ENCODE results near the gene FOXP1. TPM values are rescaled to one million over a fixed set of nuclear protein-coding genes. Genes with fewer than 3 reads are reported as not detected.
A peak's percentile ranks its signal among the peaks of the same experiment; 100 is the strongest.

Gene FOXP1
- total RNA-seq, 2 experiments from 2014 or later: 203 to 205 TPM

DNA sequence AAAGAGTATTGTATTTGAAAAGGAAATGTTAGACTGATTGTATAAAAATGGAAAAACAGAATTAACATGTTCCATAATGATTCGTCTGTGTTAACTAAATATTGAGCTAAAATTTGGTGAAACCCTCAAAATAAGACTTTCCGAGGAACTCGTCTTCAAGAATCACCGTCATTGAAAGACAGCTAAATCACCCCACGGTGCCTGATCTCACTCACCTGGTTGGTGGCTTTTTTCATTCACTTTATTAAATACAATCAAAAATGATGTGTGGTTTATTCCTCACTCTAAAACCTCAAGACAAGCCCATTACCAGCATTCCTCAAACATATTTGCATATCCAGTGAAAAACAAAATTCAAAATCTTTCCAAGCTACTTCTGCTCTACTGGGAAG lies 153.9 kb downstream of the FOXP1 start:
- peaks cover under 1% of the 10 kb centered on the region for H3K9me3 Mint-ChIP-seq
- H3K36me3 Mint-ChIP-seq: peaks cover 41% of the 10 kb centered on the region
- H3K27me3 Mint-ChIP-seq: no peaks in the 10 kb centered on the region
- peak overlapping the region; percentile 72 for H3K4me3 Mint-ChIP-seq
- H3K4me1 Mint-ChIP-seq: peaks cover 91% of the 10 kb centered on the region
- DNase-seq: no peak
- peak overlapping the region; percentile 93 for H3K27ac Mint-ChIP-seq

DNA sequence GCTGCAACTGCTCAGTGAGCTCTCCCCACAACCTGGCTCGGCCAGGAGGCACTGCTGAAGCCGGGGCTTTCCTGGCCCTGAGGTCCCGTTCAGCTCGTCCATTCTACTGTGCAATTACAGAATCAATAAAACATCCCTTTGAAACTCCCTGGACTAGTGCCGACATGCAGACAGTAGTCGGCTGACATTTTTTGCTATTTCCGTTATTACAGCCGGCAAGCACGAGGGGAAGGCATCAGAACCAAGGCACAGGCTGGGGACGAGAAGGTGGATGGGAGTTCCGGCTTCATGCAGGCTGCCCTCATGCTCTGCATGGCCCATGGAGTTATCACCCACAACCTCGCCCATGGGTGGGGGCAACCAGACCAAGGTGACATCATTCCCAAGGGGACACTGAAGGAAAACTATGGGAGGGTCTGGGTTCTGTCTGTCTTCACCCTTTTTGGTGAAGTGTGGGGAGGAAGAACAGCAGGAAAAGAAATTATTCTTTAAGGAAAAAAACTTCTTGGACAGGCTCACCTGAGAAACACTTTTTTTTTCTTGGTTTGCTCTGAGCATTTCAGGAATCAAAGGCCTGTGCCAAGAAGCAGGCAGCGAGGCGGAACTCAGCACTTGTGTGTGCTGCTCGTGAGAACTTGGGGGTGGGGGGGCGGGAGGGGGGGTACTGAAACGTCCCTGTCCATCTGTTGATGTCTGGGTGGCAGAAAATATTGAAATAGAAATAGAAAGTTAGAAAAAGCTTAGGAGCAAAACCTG lies 154.5 kb downstream of the FOXP1 start:
- H3K27me3 Mint-ChIP-seq: no peaks in the 10 kb centered on the region
- H3K27ac Mint-ChIP-seq: peak overlapping the region; percentile 93
- H3K36me3 Mint-ChIP-seq: peaks cover 45% of the 10 kb centered on the region
- peaks cover 91% of the 10 kb centered on the region for H3K4me1 Mint-ChIP-seq
- H3K4me3 Mint-ChIP-seq: peak overlapping the region; percentile 72
- no peaks in the 10 kb centered on the region for H3K9me3 Mint-ChIP-seq
- no peak for DNase-seq

DNA sequence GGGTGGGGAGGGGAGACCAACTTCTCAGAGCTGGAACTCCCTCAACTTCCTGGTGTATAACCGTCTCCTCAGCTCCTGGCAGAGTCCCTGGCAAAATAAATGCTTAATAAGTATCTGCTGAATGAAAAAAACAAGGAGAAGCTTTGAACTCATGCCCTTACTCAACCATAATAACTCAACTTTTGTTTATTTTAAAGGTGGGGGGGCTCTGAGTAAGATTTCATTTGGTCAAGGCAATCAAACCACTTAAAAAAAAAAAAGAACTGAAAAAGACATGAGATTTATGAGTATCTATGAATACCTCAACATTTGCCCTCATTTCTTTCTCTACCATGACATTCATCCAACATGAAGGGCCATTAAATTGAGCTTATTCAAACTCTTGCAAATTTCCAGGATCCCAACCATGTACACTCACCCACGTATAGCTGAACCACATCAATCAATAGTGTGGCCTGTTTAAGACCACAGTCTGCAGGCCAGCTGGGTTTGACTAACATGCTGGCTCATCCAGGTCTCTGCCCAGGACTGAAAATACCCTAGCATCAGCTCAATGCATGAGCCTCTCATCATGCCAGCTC lies 157.9 kb downstream of the FOXP1 start:
- Mint-ChIP-seq H3K27me3 (no peaks in the 10 kb centered on the region), H3K4me1 (peaks cover 92% of the 10 kb centered on the region), H3K27ac (peak overlapping the region; percentile 80), H3K36me3 (peaks cover 45% of the 10 kb centered on the region), H3K4me3 (no peak overlapping the region), H3K9me3 (no peaks in the 10 kb centered on the region)
- DNase-seq: peak; percentile 61

DNA sequence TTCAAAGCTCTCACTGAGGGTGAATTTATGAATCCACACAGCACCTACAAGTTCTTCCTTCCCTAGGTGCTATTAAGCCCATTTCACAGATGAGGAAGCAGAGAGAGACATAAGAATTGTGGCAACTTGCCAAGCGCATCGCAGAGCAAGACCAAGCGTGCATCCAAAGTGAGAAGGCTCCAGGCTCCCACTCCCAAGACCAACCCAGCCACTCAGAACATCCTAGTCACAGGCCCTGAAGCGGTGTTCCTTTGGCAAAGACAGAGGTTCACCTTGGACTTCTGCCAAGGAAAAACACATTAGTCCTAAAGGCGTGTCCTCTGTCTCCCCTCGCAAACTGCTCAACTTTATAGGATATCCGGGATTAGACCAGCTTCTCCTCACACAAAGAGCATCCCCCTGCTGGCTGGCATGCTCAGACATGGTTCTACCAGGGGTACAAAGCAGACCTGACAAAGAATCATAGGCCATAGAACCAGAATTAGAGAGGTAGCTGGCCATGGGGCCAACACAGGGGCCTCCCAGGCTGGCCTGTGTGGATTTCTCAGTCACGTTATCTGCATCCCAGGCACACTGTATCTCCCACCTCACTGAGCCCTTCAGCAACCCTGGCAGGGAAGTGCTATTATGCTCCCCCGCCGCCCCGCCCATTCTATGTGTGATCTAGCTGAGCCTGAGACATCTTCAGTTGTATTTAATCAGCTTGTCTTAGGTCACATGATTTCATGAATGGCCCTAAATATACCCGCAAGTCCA lies 160.2 kb downstream of the FOXP1 start:
- Mint-ChIP-seq H3K9me3 (no peaks in the 10 kb centered on the region), H3K27ac (peak overlapping the region; percentile 99), H3K36me3 (peaks cover 46% of the 10 kb centered on the region), H3K4me1 (peaks cover 94% of the 10 kb centered on the region), H3K4me3 (peak overlapping the region; percentile 77), H3K27me3 (no peaks in the 10 kb centered on the region)
- no peak for DNase-seq

DNA sequence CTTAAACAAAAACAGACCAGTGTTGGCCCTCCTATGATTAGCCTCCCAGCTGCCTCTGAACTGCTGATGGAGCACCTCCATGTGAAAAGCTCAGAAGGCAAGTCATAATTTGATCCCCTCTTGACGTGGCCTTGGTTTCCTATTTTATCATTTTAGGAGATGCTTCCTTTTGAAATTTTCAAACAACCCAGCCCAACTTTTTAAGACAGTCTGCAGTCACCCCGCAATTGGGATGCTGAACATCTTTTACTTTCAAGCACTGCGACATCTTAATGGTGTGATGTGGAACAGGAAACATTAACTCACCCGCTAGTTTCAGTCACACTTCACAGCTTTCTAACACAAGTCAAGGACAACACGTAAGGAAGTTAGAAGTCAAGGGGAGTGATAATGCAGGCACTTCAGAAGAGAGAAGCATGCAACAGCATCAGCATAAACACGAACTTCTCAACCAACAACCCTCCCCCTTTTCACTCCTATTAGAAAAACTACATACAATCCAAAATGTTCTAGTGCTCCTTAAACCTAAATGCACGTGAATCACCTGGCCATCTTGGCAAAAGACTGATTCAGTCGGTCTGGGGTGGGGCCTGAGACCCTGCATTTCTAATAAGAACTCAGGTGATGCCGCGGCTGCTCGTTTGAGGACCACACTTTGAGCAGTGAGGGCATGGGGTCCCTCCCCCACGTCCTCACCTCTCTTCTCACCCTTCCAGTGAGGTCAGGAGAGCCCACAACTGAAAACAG lies 161.5 kb downstream of the FOXP1 start:
- peak; percentile 56 for DNase-seq
- Mint-ChIP-seq H3K4me3 (peak overlapping the region; percentile 77), H3K27me3 (no peaks in the 10 kb centered on the region), H3K27ac (peak overlapping the region; percentile 99), H3K36me3 (peaks cover 47% of the 10 kb centered on the region), H3K9me3 (no peaks in the 10 kb centered on the region), H3K4me1 (peaks cover 95% of the 10 kb centered on the region)

DNA sequence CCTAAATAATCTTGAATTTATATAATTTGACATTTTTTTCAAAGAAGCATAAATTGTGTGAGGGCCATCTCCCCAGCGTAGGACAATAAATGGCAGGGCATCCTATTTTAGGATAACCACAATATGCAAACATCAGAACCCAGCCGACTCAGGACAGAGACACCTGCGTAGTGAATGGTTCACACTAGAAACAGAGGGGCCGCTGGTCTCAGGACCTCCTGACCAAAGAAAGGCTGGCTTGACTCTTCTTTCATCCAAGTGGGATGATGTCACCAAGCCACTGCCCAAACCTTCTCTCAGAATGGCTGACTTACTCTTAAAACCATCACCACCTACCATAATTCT lies 162.1 kb downstream of the FOXP1 start:
- no peak for DNase-seq
- Mint-ChIP-seq H3K4me3 (peak overlapping the region; percentile 77), H3K27ac (peak overlapping the region; percentile 99), H3K36me3 (peaks cover 44% of the 10 kb centered on the region), H3K27me3 (no peaks in the 10 kb centered on the region), H3K9me3 (no peaks in the 10 kb centered on the region), H3K4me1 (peaks cover 96% of the 10 kb centered on the region)

DNA sequence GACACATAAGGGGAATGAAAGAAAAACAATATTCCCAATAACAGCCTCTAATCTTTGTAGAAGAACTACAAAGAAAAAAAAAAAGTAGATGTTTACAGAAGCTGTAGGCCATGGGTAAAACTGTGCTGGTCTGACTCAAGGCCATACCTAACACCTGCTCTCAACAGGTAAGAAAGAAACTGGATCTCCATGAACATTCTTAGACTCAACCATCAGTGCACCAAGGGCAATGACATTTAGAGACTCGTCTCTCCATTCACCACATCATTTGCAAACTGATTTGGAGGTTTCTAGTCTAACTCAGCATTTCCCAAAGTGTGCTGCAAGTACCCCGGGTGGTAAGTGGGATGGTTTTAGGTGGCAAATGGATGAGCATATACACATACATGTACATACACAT lies 164.2 kb downstream of the FOXP1 start:
- Mint-ChIP-seq H3K9me3 (no peaks in the 10 kb centered on the region), H3K36me3 (peaks cover 23% of the 10 kb centered on the region), H3K27me3 (no peaks in the 10 kb centered on the region), H3K4me3 (no peak overlapping the region), H3K4me1 (peaks cover 95% of the 10 kb centered on the region), H3K27ac (peak overlapping the region; percentile 93)
- DNase-seq: no peak

DNA sequence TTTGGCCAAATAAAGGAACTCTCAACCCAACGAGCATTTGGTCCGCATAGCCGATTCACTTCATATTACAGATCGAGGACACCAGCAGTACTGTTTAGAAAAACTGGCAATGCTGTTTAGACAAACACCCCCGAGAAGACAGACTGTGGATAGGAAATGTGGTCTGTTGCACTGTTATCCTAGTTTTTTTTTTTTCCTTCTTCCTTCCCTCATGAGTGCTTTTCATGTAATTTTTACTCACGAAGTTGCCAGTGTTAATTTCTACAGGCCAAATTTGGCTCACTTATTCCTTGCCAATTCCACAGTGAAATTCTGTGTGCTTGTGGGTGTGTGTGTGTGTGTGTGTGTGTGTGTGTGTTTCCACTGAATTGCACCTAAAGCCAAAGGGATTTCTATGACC lies 165.7 kb downstream of the FOXP1 start:
- DNase-seq: no peak
- no peaks in the 10 kb centered on the region for H3K27me3 Mint-ChIP-seq
- H3K4me3 Mint-ChIP-seq: peak overlapping the region; percentile 45

DNA sequence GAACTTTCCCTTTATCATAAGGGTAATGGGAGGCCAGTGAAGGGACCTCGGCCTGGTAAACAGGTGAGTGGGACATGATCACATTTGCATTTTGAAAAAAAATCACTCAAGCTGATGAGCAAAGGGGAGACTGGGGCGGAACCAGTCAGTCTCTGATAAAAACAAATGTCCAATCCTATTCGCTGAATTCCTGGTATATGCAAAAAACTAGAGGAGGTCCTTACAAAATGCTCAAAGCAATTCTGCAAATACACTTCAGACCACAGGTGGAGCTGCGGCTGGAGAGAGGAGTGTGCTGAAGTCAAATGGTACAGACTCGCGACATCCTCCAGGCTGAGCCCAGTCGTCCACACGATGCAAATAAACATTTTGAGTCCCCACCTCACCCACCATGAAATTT lies 166.7 kb downstream of the FOXP1 start:
- DNase-seq: peak; percentile 69
- peak overlapping the region; percentile 72 for H3K4me3 Mint-ChIP-seq
- H3K27ac Mint-ChIP-seq: peak overlapping the region; percentile 93
- H3K27me3 Mint-ChIP-seq: no peaks in the 10 kb centered on the region
- peaks cover 95% of the 10 kb centered on the region for H3K4me1 Mint-ChIP-seq
- peaks cover 30% of the 10 kb centered on the region for H3K36me3 Mint-ChIP-seq
- peaks cover 1% of the 10 kb centered on the region for H3K9me3 Mint-ChIP-seq

More for the DNA sequence above, 165.7 kb downstream of the FOXP1 start:
- Mint-ChIP-seq H3K27ac (peak overlapping the region; percentile 93), H3K4me1 (peaks cover 95% of the 10 kb centered on the region), H3K36me3 (peaks cover 22% of the 10 kb centered on the region), H3K9me3 (peaks cover 1% of the 10 kb centered on the region)

DNA sequence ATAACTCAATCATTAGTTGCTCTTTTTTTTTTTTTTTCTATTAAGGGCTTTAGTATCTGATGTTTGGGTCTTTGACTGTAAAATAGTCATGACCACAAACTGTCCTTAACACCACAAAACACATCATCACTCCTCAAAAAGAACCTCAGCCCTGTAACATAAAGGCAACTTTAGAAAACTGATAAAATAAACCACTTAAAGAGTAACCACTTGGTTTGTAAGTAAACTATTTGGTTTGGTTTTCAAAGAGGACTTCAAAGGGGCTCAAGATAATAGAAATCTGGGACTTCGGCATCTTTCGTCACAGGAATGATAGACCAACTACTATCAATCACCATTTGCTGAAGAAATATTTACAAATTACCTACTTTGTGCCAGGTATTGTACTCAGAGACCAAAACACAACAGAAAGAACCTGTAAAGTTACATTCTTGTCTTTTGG lies 167.8 kb downstream of the FOXP1 start:
- H3K36me3 Mint-ChIP-seq: peaks cover 31% of the 10 kb centered on the region
- H3K27ac Mint-ChIP-seq: peak overlapping the region; percentile 93
- DNase-seq: no peak
- H3K9me3 Mint-ChIP-seq: peaks cover 1% of the 10 kb centered on the region
- peaks cover 92% of the 10 kb centered on the region for H3K4me1 Mint-ChIP-seq
- H3K4me3 Mint-ChIP-seq: peak overlapping the region; percentile 72
- no peaks in the 10 kb centered on the region for H3K27me3 Mint-ChIP-seq

DNA sequence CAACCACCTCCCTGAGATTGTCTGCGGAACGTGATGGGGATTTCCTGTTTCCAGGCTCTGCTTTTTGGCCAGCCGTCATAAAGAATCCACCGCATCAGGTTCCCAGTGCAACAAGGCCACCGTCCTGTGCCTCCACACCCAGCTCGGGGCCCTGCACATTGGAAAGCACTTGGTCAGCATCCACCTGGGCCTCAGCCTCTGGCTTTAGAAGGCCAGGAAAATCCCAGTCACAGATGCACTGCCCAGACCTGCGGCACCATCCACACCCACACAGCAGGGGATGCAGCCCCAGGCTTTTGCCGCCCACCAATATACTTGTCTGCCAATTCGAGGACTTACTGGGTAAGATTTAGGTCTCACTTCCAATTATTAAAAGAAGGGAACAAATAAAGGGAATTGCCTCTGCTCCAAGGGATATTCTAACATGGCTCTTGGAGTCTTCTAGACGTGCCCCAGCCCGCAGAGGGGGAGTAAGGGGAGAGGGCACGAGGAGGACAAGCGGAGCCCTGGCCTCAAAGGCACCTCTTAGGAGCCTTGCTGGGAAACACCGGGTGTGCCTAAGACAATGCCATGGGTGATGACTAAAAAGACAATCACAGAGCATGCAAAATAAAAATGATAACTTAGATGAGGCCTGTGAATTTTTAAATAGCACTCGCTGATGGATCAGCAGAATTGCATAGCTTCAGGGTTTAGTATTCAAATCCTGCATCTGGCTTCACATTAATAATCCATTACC lies 169.2 kb downstream of the FOXP1 start:
- H3K4me1 Mint-ChIP-seq: peaks cover 92% of the 10 kb centered on the region
- DNase-seq: no peak
- peak overlapping the region; percentile 85 for H3K27ac Mint-ChIP-seq
- peaks cover 31% of the 10 kb centered on the region for H3K36me3 Mint-ChIP-seq
- H3K27me3 Mint-ChIP-seq: no peaks in the 10 kb centered on the region
- H3K9me3 Mint-ChIP-seq: peaks cover 1% of the 10 kb centered on the region
- H3K4me3 Mint-ChIP-seq: no peak overlapping the region

DNA sequence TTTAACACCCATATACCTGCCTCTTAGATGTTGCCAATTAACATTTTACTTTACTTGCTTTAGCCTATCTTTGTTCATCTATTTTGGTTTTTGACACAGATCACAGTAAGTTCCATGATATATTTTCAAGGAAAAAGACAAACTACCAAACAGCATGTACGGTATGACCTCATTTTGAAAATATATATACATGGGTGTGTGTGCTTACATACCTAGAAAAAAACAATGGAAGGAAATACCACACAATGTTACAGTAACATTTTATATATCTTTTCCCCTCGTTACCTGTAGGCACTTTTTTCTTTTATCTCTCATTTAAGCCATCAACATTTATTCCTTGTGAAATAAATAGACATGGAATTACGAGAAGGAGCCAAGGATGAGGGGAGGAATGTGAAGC lies 170.0 kb downstream of the FOXP1 start:
- Mint-ChIP-seq H3K36me3 (peaks cover 30% of the 10 kb centered on the region), H3K4me1 (peaks cover 94% of the 10 kb centered on the region), H3K4me3 (no peak overlapping the region), H3K27ac (peak overlapping the region; percentile 85), H3K27me3 (no peaks in the 10 kb centered on the region), H3K9me3 (peaks cover 1% of the 10 kb centered on the region)
- DNase-seq: no peak

DNA sequence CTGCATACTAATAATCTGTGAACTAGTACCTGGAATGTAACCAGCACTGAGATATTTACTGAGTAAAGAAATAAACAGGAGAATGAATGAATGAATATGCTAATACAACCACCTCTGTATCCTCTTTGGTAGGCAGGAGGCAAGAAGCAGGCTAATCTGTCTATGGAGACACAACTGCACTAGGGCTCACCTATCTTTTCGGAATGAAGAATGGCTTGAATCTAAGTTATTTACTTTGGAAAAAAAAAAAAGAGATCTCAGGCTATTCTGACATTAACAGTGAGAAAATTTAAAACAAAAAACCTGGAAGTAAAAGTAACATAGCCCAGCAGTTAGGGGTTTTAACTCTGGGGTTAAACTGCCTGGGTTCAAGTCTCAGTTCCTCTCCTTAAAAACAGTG lies 174.2 kb downstream of the FOXP1 start:
- Mint-ChIP-seq H3K9me3 (peaks cover 1% of the 10 kb centered on the region), H3K27me3 (no peaks in the 10 kb centered on the region), H3K36me3 (peaks cover 25% of the 10 kb centered on the region), H3K4me1 (peaks cover 89% of the 10 kb centered on the region), H3K27ac (peak overlapping the region; percentile 21), H3K4me3 (no peak overlapping the region)
- no peak for DNase-seq

DNA sequence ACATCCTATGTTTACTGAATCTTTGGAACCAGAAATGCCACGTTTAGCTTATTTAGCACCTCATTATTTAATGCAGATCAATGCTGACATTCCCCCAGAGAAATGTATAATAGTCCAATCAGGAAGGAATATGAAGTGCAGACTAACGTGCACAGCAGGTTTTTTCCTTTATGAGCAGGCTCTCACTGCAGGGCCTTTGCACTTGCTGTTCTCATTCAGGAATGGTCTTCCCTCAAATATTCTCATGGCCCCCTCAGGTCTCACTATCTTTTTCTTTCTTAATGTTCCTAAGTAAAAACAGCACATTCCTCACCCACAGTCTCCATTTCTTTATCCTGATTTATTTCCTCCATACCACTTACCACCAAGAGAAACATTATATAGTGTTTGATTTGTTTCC lies 174.6 kb downstream of the FOXP1 start:
- Mint-ChIP-seq H3K4me1 (peaks cover 85% of the 10 kb centered on the region), H3K9me3 (peaks cover 1% of the 10 kb centered on the region), H3K27me3 (no peaks in the 10 kb centered on the region), H3K36me3 (peaks cover 25% of the 10 kb centered on the region), H3K4me3 (no peak overlapping the region), H3K27ac (peak overlapping the region; percentile 21)
- DNase-seq: no peak

Data from activated naive CD8-positive, alpha-beta T cell treated with anti-CD3 and anti-CD28 coated beads for 36 hours (primary cell).